GM18951 (cell line): ENCODE data around the gene NACC1.

Source experiments
- POLR2A ChIP-seq: IDR thresholded peaks from 4 replicates; pipeline ENCODE4 v1.6.1; 2011; ENCODE audit warnings: mild to moderate bottlenecking; ENCODE audit not compliant: insufficient read length, insufficient read depth; ENCODE audit errors: extremely low read depth
- in situ Hi-C: fragments of 300-500 bp; cut with MboI; formaldehyde crosslinking; loops from one replicate; pipeline ENCODE4 v1.12.0; 2022; ENCODE audit warnings: low sequenced_read_pairs, mixed read lengths, inconsistent platforms; ENCODE audit not compliant: unreplicated experiment

Gene NACC1

GRCh38 chr19:13092158-13092543, 25.9 kb upstream of the NACC1 start:
- in situ Hi-C loops: loop anchor here (5.0 kb wide), 1 partner anchor 115 kb away; no protein-coding TSS in a partner anchor
- no peak for TF ChIP-seq POLR2A

DNA sequence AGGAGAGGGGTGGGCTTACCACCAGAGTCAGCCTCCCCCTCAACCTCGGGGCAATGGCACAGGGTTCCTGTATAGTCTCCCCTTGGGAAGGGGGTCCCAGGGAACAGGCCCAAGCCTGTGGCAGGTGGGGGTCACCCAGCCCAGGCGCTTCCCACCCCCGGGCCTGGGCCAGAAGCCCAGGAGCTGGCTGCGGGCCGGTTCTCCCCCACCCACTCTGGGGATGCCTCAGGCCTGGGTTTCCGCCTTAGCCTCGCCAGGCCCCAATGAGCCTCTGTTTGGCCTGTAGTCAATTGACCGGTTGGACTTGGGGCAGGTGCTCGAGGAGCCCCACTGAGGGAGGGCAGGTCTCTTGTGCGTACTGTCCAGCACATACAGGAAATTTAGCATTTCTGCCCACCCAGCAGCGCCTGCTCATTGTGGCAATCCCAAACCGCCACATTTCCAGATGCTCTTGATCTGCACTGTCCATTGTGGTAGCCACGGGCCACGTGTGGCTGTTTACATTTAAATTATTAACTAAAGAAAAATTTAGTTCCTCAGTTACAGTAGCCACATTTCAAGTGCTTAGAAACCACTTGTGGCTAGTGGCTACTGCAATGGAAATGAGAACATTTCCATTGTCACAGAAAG, 25.3 kb upstream of the NACC1 start:
- in situ Hi-C loops: loop anchor here (5.0 kb wide), 1 partner anchor 115 kb away; no protein-coding TSS in a partner anchor
- no peak for TF ChIP-seq POLR2A

- no peak for TF ChIP-seq POLR2A
- in situ Hi-C loops: loop anchor here (5.0 kb wide), 1 partner anchor 116 kb away; no protein-coding TSS in a partner anchor
Measured at GRCh38 chr19:13093407-13094105, 24.5 kb upstream of the NACC1 start.

DNA sequence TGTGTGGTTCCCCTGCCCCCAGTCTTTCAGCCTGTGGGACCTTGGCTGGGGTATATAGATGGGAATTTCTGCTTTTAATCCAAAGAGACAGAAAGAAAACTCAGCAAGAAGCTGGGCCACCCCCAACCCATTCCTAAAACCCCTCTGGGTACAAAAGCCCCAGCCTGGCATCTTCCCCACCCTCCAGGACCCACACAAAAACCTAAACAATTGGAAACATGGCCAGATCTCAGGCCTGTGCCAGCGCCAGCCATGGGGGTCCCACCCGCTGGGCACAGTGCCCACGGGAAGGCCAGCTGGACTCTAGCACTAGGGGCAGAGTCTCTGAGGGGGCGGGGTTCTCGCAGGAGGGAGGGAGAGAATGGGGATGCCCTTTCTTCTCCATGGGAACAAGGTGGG, 24.0 kb upstream of the NACC1 start:
- TF ChIP-seq POLR2A: no peak

GRCh38 chr19:13094771-13095392, 23.2 kb upstream of the NACC1 start:
- no peak for TF ChIP-seq POLR2A
- in situ Hi-C loops: loop anchor here (5.0 kb wide), 1 partner anchor 118 kb away; no protein-coding TSS in a partner anchor

More for the DNA sequence above, 24.0 kb upstream of the NACC1 start:
- in situ Hi-C loops: loop anchor here (5.0 kb wide), 1 partner anchor 117 kb away; no protein-coding TSS in a partner anchor

GRCh38 chr19:13095393-13095784, 22.7 kb upstream of the NACC1 start:
- in situ Hi-C loops: no loop called here
- TF ChIP-seq POLR2A: no peak

DNA sequence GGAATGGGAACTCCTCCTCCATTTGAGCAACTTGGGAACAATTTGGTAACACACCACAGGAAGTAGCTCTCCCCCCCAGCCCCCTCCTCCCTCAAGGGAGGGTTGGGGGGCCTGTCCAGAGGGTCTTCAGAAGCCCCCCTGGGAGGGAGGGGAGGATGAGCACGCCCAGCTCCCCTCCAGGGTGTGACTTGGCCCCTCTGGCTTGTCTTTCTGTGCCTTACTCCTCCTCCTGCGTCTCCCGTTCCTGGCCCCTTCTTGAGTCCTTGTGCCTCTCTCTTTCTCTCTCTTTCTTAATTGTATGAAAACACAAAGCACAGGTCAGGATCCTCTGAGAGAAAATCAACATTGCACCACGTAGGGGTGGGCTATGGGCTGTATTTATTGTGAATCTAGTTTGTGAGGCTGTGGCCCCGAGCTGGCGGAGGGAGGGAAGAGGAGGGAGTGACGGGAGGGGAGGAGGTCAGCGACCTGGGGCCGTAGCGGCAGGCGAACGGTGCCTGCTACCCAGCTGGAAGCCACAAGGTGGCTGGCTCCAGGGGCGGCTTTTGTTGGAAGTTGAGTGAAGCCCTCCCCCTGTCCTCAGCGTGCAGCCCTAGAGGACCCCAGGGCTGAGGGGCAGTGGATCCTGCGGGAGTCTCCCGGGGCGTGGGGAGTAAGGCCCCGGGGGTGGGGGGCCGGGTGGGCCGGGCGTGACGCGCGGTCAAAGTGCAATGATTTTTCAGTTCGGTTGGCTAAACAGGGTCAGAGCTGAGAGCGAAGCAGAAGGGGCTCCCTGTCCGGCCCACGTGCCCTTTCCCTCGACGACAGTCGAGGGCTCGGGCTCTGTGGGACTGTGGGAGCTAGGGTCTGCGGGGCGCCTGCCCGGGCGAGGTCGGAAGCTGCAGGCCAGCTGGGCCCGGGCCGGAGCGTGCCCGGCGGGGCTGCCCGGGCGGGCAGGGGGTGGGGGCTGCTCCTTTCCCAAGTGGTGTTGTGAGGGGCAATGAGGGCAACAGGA, 21.8 kb upstream of the NACC1 start:
- TF ChIP-seq POLR2A: no peak
- in situ Hi-C loops: no loop called here

GRCh38 chr19:13097033-13097462, 21.0 kb upstream of the NACC1 start:
- in situ Hi-C loops: no loop called here
- no peak for TF ChIP-seq POLR2A

DNA sequence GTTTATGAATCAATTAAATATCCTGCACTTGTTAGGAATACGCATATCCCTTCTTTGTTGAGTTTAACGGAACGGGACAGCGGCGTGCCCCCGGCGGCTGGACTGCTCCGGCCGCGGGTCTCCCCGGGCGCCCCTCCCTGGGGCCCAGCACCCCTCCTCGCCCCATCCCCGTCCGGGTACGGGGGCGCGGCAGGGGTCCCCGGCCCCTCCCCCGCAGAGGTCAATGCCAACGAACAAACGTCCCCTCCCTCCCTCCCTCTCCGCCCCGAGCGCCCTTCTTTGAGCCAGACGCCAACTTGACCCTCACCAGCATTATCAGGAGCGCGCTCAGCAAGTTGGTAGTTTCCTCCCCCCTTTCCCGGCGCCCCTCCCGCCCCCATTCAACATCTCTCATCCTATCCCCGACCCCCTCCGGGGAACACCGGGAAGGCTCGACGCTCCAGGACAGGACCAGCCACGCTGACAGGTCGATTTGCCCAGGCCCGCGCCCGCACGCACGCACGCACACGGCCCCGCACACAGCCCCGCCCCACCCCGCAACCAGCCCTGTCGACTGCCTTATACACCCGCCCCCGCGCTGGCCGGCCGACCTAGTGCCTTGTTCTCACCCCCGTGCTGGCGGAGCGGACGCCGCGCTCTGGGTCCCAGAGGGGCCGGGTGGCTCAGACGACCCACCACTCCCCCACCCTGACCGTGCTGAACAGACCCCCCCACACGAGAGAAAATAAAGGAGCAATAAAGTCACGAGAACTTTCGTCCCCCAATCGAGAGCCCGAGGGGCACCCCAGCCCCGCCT, 20.4 kb upstream of the NACC1 start:
- TF ChIP-seq POLR2A: no peak
- in situ Hi-C loops: no loop called here

- TF ChIP-seq POLR2A: no peak
- in situ Hi-C loops: no loop called here
Measured at GRCh38 chr19:13098277-13099072, 19.6 kb upstream of the NACC1 start.

- peak; percentile 45 for TF ChIP-seq POLR2A
- in situ Hi-C loops: no loop called here
Measured at GRCh38 chr19:13099073-13099999, 18.7 kb upstream of the NACC1 start.
